Loucy (cell line): ENCODE measurements around the gene VAMP1.

Source experiments
- H2AFZ ChIP-seq: fragments of 200-600 bp; sonication (generic); 2 replicates; pipeline ENCODE4 v1.6.0; 2016; ENCODE audit warnings: antibody characterized with exemption, mild to moderate bottlenecking, low read length, moderate library complexity
- H3F3A ChIP-seq: fragments of 200-600 bp; 2 replicates; pipeline ENCODE4 v1.6.0; 2016; ENCODE audit warnings: antibody characterized with exemption, low read depth, mild to moderate bottlenecking
- H3K27me3 ChIP-seq: fragments of 200-600 bp; sonication (generic); 2 replicates; pipeline ENCODE4 v1.6.1; 2014; ENCODE audit warnings: low read length, mild to moderate bottlenecking; ENCODE audit not compliant: insufficient read depth, poor library complexity, severe bottlenecking
- H3K36me3 ChIP-seq: fragments of 200-600 bp; sonication (generic); 2 replicates; pipeline ENCODE4 v1.6.1; 2016; ENCODE audit warnings: low read length; ENCODE audit not compliant: insufficient read depth
- H3K4me1 ChIP-seq: fragments of 200-600 bp; sonication (generic); 2 replicates; pipeline ENCODE4 v1.5.1; 2014; ENCODE audit warnings: low read length, mild to moderate bottlenecking; ENCODE audit not compliant: insufficient read depth, poor library complexity, severe bottlenecking
- H3K4me2 ChIP-seq: fragments of 200-600 bp; sonication (generic); 2 replicates; pipeline ENCODE4 v1.6.0; 2014; ENCODE audit warnings: antibody characterized with exemption, low read length, low read depth, mild to moderate bottlenecking; ENCODE audit not compliant: poor library complexity, severe bottlenecking
- H3K4me3 ChIP-seq: fragments of 200-600 bp; sonication (generic); 2 replicates; pipeline ENCODE4 v1.5.1; 2014; ENCODE audit warnings: low read length, mild to moderate bottlenecking, mixed read lengths; ENCODE audit not compliant: poor library complexity, severe bottlenecking
- H3K79me2 ChIP-seq: fragments of 200-600 bp; sonication (generic); 2 replicates; pipeline ENCODE4 v1.6.1; 2014; ENCODE audit warnings: low read length; ENCODE audit not compliant: insufficient read depth
- H3K9ac ChIP-seq: fragments of 200-600 bp; sonication (generic); 2 replicates; pipeline ENCODE4 v1.6.0; 2014; ENCODE audit warnings: mild to moderate bottlenecking, low read depth, low read length, moderate library complexity; ENCODE audit not compliant: poor library complexity, severe bottlenecking
- H3K9me2 ChIP-seq: fragments of 200-600 bp; sonication (generic); replicated peaks from 2 replicates; pipeline ENCODE4 v1.6.1; 2016; ENCODE audit warnings: low read depth, low read length, mixed read lengths
- H3K9me3 ChIP-seq: fragments of 200-600 bp; sonication (generic); 2 replicates; pipeline ENCODE4 v1.6.1; 2014; ENCODE audit warnings: mild to moderate bottlenecking, antibody characterized with exemption, low read length, low read depth; ENCODE audit not compliant: insufficient read depth
- H4K20me1 ChIP-seq: fragments of 200-600 bp; sonication (generic); 2 replicates; pipeline ENCODE4 v1.6.0; 2014; ENCODE audit warnings: antibody characterized with exemption, low read length, mild to moderate bottlenecking; ENCODE audit not compliant: insufficient read depth, poor library complexity, severe bottlenecking
- EZH2phosphoT487 ChIP-seq: fragments of 200-600 bp; IDR thresholded peaks from 2 replicates; pipeline ENCODE4 v1.6.1; 2018; ENCODE audit warnings: antibody characterized with exemption, mild to moderate bottlenecking, moderate library complexity, borderline replicate concordance
- TF ChIP-seq, protein P1 (sequence below): fragments of 200-600 bp; sonication (generic); conservative IDR thresholded peaks from 2 replicates; pipeline ENCODE4 v1.5.1; 2014; ENCODE audit warnings: mild to moderate bottlenecking, antibody characterized with exemption, low read length

VAMP1 gene

DNA sequence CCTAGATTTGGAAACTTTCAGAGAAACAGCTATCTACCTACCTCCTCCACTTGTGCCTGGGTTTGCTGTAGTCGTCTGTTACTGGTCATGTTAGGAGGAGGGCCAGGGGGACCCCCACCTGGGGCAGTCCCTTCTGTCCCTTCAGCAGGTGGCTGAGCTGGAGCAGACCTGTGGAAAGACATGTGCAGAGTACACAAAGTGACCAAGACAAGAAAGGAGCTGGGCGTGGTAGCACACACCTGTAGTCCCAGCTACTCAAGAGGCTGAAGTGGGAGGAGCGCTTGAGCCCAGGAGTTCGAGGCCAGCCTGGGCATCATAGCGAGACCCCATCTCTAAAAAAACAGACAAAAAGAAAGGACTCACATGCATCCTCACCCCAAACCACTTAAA is 4.3 kb downstream of the VAMP1 start:
- no peak overlapping the region for H3K4me3 ChIP-seq
- H3K36me3 ChIP-seq, result peaks cover 7% of the 10 kb centered on the region; the same call in 1 of the 2 replicates
- H3K4me1 ChIP-seq, result peaks cover 62% of the 10 kb centered on the region
- peaks cover 65% of the 10 kb centered on the region for H3K79me2 ChIP-seq
- no peak for TF ChIP-seq EZH2phosphoT487
- TF ChIP-seq, protein P1, sequence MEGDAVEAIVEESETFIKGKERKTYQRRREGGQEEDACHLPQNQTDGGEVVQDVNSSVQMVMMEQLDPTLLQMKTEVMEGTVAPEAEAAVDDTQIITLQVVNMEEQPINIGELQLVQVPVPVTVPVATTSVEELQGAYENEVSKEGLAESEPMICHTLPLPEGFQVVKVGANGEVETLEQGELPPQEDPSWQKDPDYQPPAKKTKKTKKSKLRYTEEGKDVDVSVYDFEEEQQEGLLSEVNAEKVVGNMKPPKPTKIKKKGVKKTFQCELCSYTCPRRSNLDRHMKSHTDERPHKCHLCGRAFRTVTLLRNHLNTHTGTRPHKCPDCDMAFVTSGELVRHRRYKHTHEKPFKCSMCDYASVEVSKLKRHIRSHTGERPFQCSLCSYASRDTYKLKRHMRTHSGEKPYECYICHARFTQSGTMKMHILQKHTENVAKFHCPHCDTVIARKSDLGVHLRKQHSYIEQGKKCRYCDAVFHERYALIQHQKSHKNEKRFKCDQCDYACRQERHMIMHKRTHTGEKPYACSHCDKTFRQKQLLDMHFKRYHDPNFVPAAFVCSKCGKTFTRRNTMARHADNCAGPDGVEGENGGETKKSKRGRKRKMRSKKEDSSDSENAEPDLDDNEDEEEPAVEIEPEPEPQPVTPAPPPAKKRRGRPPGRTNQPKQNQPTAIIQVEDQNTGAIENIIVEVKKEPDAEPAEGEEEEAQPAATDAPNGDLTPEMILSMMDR, result no peak
- no peak overlapping the region for H3K4me2 ChIP-seq
- no peaks in the 10 kb centered on the region for H3K9me3 ChIP-seq
- H3K9me2 ChIP-seq, result no peaks in the 10 kb centered on the region
- H2AFZ ChIP-seq, result no peak overlapping the region
- H4K20me1 ChIP-seq, result peaks cover 14% of the 10 kb centered on the region
- no peak overlapping the region for H3K9ac ChIP-seq
- H3K27me3 ChIP-seq, result no peaks in the 10 kb centered on the region
- H3F3A ChIP-seq, result peaks cover 11% of the 10 kb centered on the region

DNA sequence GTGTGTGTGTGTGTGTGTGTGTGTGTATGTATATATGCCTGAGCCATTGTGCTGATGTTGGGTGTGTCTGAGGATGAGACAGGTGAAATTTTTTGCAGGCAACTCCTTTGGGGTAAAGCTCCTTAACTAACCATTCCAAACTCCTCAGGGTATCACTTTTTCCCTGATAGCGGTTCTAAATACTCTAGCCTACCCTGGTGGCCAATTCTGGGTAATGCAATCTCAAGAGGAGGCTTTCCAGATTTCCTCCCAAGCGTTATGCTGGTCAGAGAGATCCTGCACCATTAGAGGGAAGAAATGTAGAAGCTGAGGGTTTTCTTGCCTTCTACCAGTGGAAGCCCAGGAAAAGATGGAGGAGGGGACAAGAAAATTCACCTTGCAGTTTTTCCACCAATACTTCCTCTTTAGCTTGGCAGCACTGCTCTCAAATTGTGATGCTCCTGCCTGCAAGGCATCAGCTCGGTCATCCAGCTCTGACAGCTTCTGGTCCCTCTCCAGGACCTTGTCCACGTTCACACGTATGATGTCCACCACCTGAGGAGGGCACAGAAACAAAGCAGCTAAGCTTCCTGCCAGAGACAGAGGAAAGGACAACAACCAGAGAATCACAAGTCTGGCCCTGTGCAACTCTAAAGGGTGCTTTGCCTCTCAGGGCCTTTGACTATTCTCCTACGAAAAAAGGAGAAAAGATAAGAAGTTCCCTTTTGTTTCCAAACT is 4.9 kb downstream of the VAMP1 start:
- Histone ChIP-seq H2AFZ (no peak overlapping the region), H3F3A (peaks cover 10% of the 10 kb centered on the region; the same call in 1 of the 2 replicates), H3K9ac (no peak overlapping the region), H3K4me1 (peaks cover 65% of the 10 kb centered on the region), H3K4me2 (no peak overlapping the region), H3K9me3 (no peaks in the 10 kb centered on the region), H3K9me2 (no peaks in the 10 kb centered on the region), H4K20me1 (peaks cover 14% of the 10 kb centered on the region), H3K36me3 (peaks cover 7% of the 10 kb centered on the region; the same call in 1 of the 2 replicates), H3K79me2 (peaks cover 65% of the 10 kb centered on the region), H3K4me3 (no peak overlapping the region), H3K27me3 (no peaks in the 10 kb centered on the region)
- TF ChIP-seq EZH2phosphoT487, result no peak
- TF ChIP-seq, protein P1, result peak; percentile 93

DNA sequence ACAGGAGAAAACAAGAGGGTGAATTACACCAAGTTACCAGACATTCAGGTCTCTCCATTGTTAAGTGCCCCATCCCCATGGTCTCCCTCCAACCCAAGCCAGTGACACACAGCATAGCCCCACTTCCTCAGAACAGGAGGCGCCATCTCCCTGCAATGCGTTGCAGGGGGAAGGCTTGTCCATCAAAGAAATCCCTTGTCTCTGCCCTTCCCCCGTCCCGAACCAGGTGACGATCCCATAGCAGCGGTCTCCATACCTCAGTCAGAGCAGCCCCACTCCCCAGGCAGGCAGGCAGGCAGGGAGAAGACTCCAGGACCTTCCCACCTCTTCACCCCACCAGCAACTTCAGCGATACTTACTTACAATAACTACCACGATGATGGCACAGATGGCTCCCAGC is 5.9 kb downstream of the VAMP1 start:
- Histone ChIP-seq H4K20me1 (peaks cover 7% of the 10 kb centered on the region), H3K4me1 (peaks cover 62% of the 10 kb centered on the region), H3K27me3 (no peaks in the 10 kb centered on the region), H3K4me2 (peak overlapping the region; percentile 89), H3K9me3 (no peaks in the 10 kb centered on the region), H3K9me2 (no peaks in the 10 kb centered on the region), H3K9ac (no peak overlapping the region), H3K36me3 (peaks cover 7% of the 10 kb centered on the region; the same call in 1 of the 2 replicates), H3K79me2 (peaks cover 57% of the 10 kb centered on the region), H3F3A (peaks cover 10% of the 10 kb centered on the region; the same call in 1 of the 2 replicates), H2AFZ (no peak overlapping the region), H3K4me3 (no peak overlapping the region)
- no peak for TF ChIP-seq EZH2phosphoT487
- TF ChIP-seq, protein P1, result no peak
